SHP77 treated with DMSO at 0.1 percent for 48 hours (cell line): Measurements from ENCODE around the gene STXBP2.
A peak's percentile ranks its signal among the peaks of the same experiment; 100 is the strongest.

Experiments
- DNase-seq: peaks from one replicate; lab custom pipeline; 2025; lab: John Stamatoyannopoulos, UW

The STXBP2 gene

DNA sequence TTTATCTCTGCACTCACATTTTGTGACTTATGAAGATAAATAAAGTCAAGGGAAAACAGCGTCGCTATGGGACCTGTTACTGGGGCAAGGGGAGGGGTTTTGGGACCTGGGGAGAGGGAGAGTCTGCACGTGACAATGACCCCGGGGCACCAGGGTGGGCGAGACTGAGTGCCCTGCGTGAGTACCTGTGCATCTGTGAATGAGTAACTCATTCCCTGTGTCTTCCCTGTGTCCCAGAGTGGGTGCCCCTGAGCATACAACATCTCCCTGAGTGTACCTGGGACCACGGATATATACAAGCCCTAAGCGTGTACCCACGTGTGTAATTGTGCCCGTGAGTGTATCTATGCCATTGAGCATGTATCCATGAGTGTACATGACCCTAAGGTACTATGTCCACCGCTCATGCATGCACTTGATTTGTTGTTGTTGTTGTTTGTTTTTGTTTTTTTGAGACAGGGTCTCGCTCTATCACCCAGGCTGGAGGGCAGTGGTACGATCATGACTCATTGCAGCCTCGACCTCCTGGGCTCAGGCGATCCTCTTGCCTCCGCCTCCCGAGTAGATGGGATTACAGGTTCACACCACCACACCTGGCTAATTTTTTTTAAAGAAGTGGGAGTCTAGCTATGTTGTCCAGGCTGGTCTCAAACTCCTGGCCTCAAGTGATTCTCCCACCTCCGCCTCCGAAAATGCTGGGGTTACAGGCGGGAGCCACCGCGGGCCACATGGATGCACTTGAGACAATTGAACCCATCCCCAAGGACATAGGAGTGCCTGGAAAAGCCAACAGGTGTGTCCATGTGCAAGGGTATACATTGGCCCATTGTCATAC lies 43.1 kb downstream of the STXBP2 start:
- DNase-seq = no peak

DNA sequence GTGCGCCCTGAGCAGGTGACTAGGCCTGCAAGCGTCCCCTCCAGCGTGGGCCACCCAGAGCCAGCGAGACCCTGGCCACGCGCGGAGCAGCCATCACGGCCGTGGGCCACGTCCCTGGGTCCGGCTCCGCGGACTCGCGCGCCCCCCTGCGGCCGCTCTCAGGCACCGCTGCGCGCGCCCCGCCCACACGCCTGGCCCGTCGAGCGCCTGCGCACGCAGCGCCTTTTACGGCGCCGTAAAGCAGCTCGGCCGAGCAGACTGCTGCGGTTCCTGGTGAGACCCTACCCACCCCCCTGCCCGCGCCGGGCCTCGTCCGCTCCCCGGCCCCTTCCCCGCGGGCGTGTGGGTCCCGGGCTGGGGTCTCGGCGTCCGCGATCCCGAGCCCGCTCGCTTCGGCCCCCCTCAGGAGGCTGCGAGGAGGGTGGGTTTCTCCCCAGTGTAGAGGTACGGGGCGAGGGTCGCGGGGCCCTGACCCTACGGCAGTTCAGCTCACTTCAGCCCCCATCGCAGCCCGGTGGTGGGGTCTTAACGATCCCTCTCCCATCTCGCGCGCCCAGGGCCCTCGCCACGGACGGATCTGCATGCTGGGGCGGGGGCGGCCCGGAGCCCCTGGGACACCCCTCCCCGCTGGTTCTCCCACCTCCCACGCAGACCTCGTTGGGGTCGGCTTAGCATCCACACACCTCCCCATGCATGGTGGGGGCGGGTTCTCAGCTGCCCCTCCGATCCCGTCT lies 43.9 kb downstream of the STXBP2 start, which contains the start of gene TRAPPC5:
TRAPPC5 (plus strand) TSS at position 228 of the 734 bp plus-strand sequence. CDS start 1,421 bp downstream, outside the sequence.
- DNase-seq = peak; percentile 17

DNA sequence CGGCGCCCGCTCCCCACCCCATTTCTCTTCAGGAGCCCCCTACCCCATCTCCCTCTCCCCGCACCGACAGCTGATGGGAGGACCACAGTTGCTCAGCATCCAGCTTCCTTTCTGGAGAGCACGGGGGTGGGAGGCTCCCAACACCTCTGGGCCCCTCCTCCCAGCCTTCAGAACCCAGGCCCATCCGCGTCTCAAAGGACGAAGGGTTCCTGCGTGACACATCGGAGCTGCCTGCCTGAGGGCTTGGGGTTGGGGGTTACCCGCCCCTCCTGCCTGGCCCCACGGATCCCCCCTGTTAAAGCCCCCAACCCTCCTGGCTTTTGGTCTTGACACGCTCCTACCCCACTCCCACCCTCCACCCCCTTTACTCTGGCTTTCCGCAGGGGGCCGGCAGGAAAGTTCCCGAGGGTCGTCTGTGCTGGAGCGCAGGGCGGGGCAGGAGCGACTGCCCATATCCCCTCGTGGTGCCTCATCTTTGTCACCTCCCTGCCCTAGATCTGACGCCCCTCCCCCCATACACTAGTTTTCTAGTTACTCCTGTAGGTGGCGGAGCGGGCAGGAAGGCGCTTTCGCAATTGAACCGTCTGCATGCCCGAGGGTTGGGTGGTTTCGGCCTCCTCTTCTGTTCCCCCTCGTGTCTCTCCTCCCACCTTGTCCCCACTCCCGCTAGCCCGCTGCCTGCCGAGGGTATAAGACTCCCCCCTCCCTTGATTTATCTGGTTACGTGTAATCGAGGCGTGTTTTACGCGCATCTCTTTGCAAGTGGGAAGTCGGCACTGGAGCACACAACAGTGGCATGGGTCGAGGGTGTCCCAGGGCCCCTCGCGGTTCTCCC lies 44.6 kb downstream of the STXBP2 start:
- peak; percentile 39 for DNase-seq

DNA sequence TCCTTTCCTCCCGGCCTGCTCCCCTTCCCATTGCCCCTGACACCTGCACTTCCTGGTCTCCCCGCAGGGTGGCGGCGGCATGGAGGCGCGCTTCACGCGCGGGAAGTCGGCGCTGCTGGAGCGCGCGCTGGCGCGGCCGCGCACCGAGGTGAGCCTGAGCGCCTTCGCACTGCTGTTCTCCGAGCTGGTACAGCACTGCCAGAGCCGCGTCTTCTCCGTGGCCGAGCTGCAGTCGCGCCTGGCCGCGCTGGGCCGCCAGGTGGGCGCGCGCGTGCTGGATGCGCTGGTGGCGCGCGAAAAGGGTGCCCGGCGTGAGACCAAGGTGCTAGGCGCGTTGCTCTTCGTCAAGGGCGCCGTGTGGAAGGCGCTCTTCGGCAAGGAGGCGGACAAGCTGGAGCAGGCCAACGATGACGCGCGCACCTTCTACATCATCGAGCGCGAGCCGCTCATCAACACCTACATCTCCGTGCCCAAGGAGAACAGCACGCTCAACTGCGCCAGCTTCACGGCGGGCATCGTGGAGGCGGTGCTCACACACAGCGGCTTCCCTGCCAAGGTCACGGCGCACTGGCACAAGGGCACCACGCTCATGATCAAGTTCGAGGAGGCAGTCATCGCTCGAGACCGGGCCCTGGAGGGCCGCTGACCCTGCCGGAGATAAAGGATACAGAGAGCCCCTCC lies 45.4 kb downstream of the STXBP2 start:
- DNase-seq = no peak

DNA sequence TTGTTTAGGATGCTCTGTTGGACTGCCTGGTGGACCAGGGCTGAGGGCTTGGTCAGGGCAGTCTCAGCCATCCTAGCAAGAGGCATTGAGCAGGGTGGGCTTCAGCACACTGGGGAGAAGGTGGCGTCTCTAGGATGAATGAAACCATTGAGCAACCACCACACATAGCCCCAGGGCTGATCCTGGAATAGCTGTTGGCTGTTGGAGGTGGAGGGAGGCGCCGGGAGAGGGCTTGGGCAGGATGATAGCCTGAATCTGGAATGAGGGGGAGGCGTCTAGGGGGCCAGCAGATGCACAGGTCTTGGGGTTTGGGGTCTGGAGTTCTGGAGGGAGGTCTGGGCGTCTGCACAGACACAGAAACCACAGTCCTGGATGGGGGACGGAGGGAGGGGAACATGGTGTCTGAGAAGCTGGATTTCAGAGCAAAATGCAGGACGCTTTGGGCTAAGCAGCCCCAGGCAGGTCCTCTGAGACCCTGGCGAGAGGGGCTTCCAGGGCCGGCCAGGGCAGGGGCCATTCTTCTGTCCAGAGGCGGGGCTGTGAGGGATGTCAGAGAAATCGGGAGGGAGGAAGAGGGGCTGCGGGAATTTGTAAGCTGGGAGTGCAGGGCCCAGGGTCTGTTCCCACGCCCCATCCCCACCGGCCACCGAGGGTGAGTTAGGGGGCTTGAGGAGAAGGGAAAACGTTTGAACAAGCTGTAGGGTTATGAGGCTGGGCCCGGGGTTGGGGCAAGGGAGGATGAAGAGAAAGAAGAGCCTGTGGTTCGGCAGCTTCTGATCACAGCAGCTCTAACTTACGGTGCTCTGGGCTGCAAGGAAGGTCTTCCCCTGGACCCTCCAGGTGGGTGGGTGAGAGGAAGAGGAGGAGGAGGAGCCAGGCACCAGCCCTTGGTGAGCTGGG lies 48.9 kb downstream of the STXBP2 start:
- DNase-seq = no peak

DNA sequence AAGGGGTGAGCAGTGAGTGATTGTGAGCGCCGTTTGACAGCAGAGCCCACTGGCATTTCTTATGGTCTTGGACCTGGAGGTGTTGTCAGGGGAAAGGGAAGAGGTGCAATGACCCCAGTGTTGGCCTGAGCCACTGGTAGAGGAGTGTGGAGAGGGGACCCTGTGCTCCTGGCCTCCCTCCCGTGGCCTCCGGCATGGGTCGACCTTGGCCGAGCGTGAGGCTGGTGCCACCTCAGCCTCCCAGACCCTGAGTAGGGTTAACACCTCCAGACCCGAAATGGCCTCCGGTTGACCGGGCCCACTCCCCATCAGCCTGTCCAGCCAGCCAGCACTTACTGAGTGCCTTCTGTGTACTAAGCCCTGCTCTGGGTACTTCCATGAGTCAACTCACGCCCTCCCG lies 50.3 kb downstream of the STXBP2 start:
- no peak for DNase-seq

DNA sequence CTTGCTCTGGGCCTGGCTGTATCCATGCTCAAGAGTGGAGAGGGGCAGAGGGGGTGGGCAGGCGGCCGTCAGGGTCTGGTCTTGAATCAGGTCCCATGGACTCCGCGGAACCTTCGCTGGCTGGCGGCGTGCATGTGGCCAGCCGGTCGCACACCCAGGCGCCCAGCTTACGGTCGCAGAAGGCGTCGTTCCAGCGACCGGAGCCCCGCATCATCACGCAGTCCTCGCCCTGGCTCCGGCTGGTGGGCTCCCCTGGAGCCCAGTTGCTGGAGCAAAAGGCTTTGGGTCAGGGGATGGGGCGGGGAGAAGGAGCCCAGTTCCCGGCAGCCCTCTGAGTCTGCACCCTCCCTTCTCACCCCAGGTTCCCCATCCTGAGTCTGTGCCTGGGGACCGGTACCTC lies 52.3 kb downstream of the STXBP2 start:
- no peak for DNase-seq

DNA sequence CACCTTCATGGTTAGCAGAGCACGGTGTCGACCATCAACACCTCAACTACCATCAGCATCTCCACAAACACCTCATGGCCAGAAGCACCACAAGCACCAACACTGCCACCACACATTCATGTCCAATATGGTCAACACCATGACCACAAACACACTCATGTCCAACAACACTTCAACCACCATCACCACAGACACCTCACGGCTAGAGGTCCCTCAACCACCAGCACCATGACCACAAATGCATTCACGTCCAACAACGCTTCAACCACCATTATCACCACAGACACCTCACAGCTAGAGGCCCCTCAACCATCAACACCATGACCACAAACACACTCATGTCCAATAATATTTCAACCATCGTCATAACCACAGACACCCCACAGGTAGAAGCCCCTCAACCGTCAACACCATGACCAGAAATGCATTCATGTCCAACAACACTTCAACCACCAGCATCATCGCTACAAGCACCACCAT lies 53.9 kb downstream of the STXBP2 start:
- DNase-seq = no peak

DNA sequence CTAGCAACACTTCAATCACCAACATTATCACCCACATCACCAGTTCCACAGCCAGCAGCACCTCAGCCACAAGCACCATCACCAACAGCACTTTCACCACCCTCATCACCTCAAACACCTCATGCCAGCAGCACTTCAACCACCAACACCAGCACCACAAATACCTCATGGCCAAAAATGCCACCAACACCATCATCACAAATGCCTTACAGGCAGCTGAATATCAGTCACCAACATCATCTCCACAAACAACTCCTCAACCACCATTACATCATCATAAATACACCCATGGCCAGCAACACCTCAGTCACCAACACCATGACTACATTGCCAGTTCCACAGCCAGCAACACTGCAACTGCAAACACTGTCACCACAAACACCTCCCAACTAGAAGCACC lies 54.6 kb downstream of the STXBP2 start:
- DNase-seq = no peak

DNA sequence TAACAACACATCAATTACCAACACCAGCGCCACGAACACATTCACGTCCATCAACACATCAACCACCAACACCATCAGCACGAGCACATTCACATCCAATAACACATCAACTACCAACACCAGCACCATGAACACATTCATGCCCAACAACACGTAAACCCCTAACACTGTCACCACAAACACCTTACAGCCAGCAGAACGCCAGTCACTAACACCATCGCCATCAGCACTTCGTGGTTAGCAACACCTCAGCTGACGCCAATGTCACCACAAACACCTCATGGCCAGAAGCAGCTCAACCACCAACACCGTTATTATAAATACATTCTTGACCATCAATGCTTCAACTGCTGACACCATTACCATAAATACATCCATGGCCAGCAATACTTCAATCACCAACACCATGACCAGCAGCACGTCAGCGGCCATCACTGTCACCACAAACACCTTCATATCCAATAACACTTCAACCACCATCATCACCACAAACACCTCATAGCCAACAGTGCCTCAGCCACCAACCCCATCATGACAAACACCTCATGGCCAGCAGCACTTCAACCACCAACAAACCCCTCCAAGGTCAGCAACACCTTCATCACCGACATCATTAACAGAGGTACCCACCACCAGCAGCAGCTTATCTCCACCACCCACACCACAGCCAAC lies 55.6 kb downstream of the STXBP2 start:
- DNase-seq = no peak

DNA sequence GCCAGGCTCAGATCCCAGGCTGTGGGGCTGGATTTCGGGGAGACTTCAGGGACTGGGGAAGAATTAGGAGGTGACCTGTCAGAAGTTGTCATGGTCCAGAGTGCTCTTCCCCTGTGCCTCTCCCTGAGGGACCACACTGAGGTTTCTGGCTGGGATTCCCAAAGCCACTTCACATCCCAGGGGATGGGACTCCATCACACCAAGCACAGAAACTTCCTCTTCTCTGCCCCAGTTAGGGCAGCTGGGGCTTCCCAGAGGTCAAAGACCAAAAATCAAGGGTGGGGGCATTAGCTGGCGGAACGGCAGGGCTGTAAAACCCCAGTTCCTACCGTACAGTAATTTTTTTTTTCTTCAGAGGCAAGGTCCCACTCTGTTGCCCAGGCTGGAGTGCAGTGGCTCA lies 57.6 kb downstream of the STXBP2 start:
- no peak for DNase-seq
